Esophagus mucosa (tissue), 1 donor: Measurements from ENCODE around the gene AP1M1. TPM values are rescaled to one million over a fixed set of nuclear protein-coding genes. Genes with fewer than 3 reads are reported as not detected.

Source experiments
- ATAC-seq: fragments of 200-7000 bp; cut with Tn5 transposase; one replicate; pipeline ENCODE4 v1.9.1; 2020
- total RNA-seq: library from RNA; stranded (reverse); gene quantifications from one replicate; pipeline ENCODE4 v1.2.4, GENCODE V29; 2023
- donor health status: DM: yes; HTN: yes; CAD: no.

AP1M1 gene
- total RNA-seq, 1 donor from 2014 or later: 37.7 TPM

- ATAC-seq: no peak
Observed at GRCh38 chr19:16208847-16209665, 11.3 kb downstream of the AP1M1 start.

- ATAC-seq: no peak
Observed at GRCh38 chr19:16210168-16210567, 12.5 kb downstream of the AP1M1 start.

GRCh38 chr19:16213076-16213475 is 15.4 kb downstream of the AP1M1 start:
- no peak for ATAC-seq

DNA sequence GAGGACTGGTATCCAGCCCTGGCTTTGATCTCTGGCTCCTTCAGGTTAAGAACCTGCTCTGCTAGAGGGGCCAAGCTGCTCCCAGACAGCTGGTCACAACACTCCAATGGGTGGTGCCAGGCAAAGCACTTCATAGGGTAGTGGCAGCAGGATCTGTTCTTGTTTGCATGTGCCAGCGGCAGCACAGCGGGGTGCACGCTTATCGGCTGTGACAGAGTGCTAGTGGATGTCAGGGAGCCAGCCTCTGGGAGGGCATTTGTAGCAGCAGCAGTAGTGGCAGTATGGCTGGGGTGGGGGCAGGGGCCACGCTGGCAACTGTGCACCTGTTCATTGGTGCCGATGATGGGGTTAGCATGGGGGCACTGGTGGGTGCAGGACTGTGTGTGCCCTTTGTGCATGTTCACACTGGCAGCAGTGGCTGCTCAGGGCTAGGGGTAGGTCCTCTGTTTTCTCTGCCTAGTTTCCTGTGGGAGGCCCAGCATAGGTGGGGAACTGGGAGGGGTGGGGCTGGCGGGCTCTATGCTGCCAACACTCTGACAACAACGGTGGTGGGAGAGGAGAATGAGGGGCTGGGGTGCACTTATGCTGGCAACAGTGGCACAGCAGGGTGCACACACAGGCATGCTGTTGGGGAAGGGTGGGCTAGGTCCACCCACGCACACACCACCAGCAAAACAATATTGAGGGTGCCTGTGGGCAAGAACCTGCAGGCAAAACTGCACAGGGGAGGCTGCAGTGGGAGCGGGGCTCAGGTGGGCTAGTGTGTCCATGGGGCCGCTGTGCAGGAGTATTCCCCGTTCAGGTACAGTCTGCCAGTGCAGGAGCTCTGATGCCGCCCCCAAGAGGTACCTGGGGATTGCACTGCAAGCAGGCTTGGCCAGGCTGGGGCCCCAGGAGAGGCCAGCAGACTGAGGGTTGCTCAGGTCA is 19.3 kb downstream of the AP1M1 start:
- ATAC-seq: peak; percentile 22

- ATAC-seq: no peak
Observed at GRCh38 chr19:16217716-16218451, 20.2 kb downstream of the AP1M1 start.

GRCh38 chr19:16218851-16219250 is 21.1 kb downstream of the AP1M1 start:
- no peak for ATAC-seq

DNA sequence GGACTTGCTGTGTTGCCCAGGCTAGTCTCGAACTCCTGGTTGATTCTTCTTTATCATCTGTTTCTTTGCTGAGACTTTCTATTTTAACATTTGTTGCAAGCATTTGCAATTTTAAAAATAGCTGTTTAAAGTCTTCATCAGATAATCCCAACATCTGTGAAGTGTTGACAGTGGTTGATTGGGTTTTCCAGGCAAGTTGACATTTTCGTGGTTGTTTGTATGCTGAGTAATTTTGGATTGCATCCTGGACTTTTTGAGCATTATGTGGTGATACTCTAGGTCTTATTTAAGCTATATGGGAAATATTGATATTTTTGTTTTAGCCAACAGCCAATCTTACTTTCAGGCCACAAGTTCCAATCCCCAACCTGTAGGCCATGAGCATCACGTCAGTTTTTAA is 25.1 kb downstream of the AP1M1 start:
- no peak for ATAC-seq

DNA sequence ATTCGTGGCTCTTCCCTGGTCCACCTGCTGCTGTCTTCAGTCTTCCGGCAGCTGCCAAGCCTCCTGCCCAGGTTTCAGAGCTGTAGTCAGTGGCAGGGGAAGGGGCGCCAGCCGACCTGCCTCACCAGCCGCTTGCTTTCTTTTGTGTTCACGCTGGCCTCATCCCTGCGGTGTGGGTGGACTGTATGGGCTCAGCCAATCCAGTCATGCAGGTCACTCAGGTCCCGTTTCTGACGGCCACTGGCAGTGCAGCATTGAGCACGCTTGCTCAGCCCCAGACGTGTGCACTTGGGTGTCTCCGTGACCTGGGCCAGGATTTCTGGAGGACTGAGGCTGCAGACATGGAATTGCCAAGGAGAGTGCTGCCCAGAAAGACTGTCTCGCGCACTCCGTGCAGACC is 26.0 kb downstream of the AP1M1 start:
- ATAC-seq: no peak

DNA sequence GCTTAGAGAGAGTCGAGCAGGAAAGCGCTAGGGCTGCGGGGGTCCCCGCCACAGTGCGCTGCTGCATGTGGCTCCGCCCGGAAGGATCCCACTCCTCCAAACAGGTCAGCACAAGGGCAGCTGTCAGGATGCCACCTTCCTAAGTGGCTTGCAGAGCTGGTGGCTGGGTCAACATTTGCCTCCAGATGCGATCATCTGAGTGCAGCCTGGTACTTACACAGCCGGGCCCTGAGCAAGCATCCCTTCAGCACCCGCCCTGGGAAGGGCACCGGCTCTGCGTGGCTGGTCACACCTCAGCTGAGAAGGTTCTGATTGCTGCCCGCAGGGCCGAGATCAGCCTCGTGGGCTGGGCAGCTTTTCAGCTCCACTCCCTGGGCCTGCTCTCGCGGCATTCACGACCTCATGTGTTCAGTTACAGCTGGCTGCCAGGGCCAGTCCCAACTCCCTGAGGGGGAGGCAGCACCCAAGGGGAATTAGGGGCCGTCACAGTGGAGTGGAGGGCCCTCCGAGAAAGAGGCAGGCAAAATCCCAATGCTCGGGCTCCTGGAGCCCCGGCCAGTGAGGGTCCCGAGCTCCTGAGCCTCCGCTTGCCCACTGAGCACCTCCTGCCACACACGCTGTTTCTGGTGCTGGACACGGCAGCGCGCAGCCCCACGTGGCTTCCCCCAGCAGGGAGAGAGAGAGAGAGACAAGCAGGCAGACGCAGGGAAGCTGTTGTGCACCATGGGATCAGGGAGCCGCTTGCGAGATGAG is 26.8 kb downstream of the AP1M1 start:
- ATAC-seq: no peak

- no peak for ATAC-seq
Observed at GRCh38 chr19:16225279-16226183, 27.8 kb downstream of the AP1M1 start.

- ATAC-seq: no peak
Observed at GRCh38 chr19:16226184-16226591, 28.5 kb downstream of the AP1M1 start.

- ATAC-seq: peak; percentile 9
Observed at GRCh38 chr19:16226878-16227836, 29.4 kb downstream of the AP1M1 start.

GRCh38 chr19:16227837-16228636 is 30.3 kb downstream of the AP1M1 start:
- ATAC-seq: no peak

DNA sequence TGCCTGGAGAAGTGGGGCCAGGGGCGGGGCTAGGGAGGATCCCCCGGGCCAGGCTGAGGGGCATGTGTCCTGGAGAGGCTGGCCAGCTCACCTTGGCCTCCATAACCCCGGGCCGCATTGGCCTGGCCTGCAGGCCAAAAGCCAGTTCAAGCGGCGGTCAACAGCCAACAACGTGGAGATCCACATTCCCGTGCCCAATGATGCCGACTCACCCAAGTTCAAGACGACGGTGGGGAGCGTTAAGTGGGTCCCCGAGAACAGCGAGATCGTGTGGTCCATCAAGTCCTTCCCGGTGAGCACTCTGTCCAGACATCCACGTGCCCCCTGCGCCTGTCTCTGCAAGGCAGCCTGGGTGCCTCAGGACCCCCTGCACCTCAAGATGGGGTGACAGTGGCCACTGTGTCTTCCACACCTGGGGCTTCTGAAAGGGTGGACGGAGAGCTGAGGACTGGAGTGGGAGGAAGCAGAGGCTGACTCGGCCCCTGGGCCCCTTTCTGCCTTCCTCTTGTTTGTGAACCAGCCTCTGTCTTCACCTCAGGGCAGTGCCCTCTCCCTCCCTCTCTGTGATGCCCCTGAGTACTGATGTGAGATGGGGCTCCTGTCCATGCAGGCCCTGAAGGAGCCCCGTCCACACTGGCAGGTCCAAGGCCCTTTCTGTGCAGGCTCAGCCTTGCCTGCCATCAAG is 31.1 kb downstream of the AP1M1 start:
- no peak for ATAC-seq

DNA sequence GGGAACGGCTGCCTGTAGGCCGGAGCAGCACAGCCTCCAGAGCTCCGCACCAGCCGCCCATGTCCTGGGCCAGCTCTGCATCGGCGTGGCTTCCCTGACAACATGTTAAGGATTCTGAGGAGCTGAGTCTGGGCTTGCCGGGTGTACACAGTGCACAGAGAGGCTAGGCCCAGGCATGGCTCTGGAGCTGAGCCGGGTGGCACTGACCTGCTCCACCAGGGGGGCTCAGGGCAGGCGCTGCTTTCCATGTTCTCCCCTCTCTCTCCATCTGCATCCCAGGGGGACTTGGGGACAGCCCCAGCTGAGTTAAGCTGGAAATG is 31.6 kb downstream of the AP1M1 start:
- ATAC-seq: peak; percentile 45

DNA sequence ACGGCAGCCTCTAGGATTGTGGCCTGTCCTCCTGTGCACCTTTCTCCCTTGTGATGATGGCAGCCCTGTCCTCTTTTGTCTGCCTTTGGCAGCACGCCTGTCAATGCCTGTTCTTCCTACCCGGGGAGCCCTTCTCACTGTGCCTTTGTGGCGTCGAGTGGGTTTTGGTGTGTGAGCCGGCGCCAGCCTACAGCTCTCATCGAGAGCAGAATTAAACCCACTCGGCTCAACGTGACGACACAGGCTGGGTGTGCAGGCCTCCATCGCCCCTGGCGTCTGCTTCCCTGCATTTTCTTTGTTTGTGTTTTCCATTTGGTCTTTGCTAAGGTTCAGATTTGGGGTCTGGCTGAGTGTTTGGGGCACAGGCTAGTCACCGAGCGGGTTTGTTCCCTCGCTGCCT is 34.4 kb downstream of the AP1M1 start:
- no peak for ATAC-seq

DNA sequence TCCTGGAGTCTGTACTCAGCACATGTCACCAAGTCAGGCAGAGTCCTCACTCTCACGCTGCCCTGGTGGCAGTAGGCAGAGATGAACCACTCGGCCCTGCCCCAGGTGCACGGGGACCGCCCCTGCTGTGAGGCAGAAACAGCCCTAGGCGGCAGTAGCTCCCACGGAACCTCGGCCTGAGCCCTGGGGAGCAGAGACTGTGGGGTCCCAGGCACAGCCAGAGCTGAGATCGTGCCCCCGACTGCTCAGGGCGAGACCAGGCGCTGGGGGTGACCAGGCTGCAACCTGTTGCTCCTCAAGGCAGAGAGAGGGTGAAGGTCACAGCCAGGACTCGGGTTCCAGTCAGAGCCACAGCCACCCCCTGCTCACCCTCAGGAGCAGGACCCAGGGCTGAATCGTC is 34.9 kb downstream of the AP1M1 start:
- ATAC-seq: no peak

DNA sequence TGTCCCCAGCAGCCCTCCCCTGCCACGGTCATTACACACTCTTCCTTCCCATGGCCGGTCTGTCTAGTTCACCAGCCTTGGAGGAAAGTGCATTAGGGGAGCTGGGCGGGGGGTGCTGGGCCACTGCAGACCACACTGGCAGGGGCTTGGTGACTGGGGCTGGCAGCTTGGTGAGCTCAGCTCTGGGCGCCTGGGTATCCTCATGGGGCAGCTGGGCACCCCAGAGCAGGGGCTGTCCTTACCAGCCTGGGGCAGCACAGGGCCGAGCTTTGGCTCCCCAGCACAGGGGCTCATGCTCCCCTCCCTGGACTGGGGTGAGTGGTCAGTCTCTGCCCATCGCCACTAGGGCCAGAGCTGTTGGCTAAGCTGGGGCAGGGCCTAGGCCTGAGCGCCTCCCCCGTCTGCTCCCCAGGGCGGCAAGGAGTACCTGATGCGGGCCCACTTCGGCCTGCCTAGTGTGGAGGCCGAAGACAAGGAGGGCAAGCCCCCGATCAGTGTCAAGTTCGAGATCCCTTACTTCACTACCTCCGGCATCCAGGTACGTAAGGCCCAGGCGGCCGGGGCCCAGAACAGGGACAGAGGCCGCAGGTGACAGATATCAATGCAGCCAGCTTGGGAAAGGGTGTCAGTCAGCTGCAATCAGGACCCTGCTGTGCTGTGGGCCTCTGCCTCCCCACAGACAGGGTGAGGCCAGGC is 35.5 kb downstream of the AP1M1 start:
- no peak for ATAC-seq
